OCI-LY7 (cell line): Measurements from ENCODE around the gene TMEM135.

Experiments used
- CTCF ChIP-seq: fragments of 200-600 bp; sonication (generic); conservative IDR thresholded peaks from 2 replicates; pipeline ENCODE4 v1.5.1; 2014; ENCODE audit warnings: mild to moderate bottlenecking, antibody characterized with exemption, low read length, moderate library complexity, mixed read lengths
- EZH2phosphoT487 ChIP-seq: fragments of 200-600 bp; sonication (generic); IDR thresholded peaks from 2 replicates; pipeline ENCODE4 v1.6.1; 2018; ENCODE audit warnings: low read depth, borderline replicate concordance, mild to moderate bottlenecking, mixed run types, antibody characterized with exemption, low read length, moderate library complexity, mixed read lengths

DNA sequence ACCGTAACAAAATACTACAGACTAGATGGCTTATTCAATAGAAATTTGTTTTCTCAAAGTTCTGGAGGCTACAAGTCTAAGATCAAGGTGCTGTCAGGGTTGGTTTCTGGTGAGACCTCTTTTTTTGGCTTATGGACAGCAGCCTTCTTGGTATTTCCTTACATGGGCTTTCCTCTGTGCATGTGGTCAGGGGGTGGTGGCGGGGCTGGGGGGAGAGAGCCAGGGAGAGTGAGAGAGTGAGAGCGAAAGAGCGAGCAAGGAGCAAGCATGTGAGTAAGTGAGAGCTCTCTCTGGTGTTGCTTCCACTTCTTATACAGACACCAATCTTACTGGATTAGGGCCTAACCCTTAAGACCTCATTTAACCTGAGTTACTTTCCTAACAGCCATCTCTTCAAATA, 181.5 kb downstream of the TMEM135 start:
- TF ChIP-seq CTCF, result no peak
- TF ChIP-seq EZH2phosphoT487, result no peak
